HCEC 1CT (cell line): Measurements from ENCODE around the gene CAD.
"Not testable (repeated sequence)": the region's sequence is repeated elsewhere in the genome, so short reads cannot be mapped to it uniquely, and the experiment has no call there.

Source experiments
- DNase-seq: peaks from one replicate; pipeline ENCODE4 v3.0.0-alpha.2; 2017

The CAD gene

DNA sequence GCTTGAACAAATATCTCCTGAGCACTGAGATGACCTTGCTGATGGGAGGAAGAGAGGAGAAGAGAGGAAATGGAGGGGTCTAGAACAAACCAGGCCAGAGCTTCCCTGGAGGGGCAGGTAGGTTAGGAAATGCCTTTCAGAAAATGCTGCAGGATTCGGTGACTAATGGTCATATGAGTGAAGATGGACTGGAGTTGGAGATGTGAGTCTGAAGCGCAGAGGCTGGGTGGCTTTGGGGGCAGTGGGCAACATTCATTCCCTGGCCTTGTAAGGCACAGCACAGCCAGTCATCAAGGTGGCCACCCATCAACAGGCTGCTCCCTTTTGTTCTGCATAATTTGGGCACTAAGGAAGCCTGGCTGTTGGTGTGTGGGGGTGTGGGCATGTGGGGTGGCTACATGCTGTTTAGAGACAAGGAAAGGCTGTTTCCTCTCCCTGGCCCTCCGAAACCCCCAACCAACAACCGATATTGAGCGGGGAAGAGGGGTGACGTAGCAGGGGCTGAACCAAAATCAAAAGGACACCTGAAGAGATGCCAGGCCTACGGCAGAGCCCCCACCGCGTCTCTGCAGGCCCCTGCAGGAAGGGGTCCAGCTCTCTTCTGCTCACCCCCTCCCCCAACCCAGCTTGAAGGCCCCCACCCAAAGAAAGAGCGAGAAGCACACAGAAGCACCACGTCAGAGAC lies 44.2 kb downstream of the CAD start:
- no peak for DNase-seq

DNA sequence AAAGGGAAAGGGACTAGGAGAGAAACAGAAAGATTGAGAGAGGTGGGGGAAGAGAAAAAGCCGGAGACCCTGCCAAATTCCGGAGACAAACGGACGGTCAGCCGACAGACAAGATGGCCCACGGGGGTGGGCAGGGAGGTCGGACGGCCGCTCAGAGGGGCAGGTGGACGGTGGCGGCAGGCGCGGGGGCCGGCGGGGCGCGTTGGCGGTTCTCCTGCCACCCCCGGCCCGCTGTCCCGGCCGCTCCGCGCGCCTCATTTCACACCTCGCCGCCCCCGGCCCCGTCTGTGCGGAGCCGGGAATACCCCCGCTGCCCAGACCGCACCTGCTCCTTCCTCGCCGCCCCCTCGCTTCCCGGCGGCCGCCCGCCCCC lies 44.7 kb downstream of the CAD start:
- DNase-seq: no peak

DNA sequence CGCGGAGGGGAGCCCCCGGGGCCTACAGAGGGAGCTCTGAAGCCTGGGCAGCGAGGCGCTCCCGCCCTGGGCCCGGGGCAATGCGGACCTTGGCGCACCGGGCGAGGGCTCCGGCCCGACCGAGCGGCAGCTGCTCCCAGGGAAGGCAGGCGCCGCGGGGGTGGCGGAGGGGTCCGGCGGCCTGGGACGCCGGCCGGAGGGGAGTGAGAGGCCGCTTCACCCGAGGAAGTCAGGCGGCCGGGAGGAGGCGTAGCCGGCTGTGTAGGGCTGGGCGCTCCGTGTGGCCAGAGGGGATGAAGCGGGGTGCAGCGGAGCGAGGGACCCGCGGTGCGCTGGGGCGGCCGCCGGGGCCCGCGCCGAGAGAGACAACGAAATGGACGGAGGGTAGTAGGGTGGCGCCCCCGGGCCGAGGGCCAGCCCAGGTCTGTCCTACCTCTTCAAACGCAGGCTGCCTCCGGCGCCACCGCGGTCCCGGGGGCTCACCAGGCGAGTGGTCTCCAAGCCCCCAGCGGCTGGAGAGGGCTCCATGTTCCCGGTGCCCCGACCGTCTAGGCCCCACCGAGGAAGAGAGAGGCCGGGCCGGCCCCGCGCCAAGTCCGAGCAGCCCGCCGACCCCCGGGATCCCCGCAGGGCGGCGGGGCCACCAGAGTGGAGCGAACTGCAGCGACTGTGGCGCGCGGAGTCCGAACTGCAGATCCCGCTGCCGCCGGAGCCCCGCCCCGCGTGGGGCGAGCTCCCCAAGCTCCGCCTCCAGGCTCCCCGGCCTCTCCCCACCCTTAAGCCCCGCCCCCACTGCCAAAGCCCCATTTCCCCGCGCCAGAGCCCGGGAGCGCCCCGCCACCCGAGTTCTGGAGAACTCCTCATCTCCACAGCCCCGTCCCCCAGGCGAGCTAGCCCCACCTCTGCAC lies 45.5 kb downstream of the CAD start, which contains the start of gene SLC30A3:
TSS of gene SLC30A3 (minus strand) at position 669 of the 908 bp plus-strand sequence. CDS start at position 528, 141 bp downstream.
- peak; percentile 51 for DNase-seq

DNA sequence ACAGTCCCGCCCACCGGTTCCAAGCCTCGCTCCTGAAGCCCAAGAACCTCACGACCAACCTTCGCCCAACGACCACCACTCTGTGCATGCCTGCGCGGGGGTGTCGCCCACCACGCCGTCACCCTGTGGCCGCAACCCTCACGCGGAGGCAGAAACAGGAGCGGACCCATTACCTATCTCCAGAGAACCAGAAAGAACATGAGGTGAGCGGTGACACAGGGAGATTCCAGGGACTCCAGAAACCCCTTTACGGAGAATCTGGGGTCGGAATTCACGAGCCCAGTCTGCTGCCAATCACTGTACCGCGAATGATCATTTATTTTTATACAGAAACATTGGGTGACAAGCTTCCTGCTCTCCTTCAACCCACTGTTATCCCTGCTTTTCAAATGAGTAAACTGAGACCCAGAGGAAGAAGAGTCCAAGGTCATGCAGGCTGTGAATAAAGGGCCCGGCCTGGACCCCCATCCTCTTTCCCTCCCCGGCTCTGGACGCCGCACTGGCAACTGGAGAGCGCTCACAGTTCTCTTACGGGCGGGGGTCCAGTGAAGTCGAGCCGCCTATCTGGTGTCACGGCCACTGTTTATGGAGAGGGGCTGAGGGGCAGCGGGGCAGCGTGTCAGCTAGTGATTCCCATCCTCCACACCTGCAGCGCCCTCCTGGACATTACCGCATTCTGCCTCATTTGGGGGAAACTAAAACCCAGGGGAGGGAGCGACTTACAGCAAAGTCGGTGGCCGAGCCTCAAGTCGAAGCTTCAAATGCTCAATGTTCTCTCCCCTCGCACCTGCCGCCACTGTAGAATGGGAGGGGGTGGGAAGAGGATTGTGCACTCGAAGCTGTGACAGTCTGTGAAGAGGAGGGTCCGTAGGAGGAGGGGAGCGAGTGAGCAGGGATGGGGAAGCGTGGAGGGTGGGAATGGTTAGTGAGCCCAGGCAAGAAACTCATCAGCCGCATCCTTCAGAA lies 46.4 kb downstream of the CAD start:
- no peak for DNase-seq

DNA sequence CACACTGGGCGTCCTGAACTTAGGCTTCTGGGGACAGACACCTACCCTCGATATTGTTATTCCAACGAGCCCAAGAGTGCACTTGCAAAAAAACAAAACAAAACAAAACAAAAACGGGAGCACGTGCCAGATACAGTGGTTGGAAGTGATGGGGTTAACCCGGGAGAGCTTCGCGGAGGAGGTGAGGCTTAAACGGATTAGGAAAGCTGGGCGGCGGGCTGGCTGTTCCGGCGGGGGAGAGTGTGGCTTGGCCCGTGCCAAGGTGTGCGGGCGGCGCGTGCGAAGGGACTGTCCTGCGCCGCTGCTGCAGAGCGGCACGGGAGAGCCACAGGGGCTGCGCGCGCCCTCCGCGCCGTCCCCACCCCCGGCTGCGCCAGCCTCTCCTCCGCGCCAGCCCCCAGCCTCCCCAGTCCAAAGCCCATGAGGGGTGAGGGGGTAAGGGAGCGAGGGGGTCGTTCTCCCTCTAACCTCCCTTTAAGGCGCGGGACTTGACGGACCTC lies 47.1 kb downstream of the CAD start:
- no peak for DNase-seq

DNA sequence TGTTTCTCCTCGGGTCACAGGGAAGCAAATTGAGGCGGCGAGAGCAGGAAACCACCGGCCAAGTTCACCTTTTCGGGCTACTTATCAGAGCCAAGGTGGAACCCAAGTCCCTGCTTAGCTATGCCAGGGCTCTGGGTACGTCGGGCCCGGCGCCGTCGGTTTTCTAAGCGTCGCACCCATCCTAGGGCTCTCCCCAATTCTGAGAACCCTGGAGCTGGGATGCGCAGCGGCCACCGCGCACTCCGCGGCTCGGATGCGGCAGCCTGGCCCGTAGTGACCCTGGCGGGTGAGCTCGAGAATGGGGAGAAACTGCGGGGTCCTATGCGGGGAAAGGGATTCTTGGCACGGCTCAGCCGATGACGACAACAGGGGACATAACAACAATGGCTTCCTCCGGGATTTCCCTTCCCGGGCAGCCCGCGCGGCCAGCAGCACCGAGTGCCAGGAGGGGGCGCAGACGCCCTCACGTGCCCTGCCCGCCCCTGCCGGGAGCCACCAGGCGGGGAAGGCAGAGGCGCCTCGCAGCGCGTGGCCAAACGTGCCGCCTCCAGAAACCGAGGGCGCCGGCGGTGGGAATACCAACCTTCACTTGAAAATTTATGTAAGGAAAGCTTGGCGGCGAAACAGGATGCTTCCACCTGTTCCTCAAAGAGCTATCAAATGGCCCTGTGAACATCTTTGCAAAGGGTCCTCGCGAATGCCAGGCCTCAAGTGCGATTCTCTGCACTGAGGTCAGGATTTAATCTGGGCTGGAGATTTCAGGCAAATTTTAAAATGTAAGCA lies 47.8 kb downstream of the CAD start:
- DNase-seq: peak; percentile 16

DNA sequence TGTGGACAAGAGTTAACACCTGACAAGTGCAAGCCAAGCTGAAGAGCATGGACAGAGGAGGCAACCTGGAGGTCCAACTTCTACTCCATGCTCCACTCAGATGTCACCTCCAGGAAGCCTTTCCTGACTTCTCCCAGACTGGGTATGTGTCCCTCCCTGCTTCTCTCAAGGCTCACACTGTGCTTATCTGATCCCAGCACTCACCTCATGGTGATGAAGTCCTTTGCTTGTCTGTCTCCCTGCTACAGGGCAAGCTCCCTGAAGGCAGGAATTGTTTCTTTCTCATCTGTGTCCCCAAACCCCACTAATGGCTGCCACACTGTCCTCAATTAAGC lies 48.3 kb downstream of the CAD start:
- no peak for DNase-seq

DNA sequence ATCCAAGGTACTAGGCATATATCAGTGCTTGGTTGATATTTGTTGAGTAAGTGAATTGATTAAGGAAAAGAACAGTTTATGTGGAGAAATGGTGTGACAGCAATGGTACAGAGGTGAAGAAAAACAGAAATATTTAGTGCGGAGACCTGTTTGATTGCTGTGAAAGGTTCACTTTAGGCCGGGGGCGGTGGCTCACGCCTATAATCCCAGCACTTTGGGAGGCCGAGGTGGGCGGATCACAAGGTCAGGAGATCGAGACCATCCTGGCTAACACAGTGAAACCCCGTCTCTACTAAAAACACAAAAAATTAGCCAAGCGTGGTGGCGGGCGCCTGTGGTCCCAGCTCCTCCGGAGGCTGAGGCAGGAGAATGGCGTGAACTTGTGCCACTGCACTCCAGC lies 51.1 kb downstream of the CAD start:
- not testable (repeated sequence) for DNase-seq

DNA sequence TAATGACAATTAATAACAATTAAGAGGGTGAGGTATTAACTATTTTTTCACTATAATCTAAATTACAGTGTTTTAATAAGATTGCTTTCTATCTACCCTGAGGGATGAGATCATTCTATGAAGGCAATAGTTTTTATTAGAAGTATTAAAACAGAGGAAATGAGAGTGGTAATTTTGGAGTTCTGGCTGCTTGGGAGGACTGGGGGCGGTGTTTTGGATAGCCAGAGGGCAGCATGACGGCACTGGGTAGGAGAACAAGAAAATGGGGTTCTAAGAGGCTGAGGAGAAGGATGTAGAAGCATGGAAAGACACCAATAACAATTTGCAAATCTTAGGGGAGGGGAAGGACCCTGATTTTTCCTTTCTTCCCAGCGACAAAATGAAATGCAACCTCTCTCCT lies 53.0 kb downstream of the CAD start:
- no peak for DNase-seq

DNA sequence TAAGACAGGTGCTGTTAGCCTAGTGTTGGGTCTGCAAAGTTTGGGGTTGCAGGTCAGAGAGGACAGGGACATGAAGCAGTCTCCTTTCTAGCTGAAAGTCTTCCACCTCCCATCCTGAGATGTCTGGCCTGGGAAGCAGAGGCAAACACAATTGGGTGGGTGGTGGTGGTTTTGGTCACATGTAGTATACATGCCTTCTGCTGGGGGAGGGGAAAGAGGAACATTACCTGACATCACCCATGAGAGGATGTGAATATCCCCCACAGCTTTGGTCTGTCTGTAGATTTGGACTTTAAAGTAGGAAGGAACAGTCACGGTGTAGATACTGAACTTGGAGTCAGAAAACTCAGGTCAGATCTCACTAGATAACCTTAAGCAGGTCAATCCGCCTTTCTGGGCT lies 53.5 kb downstream of the CAD start:
- DNase-seq: no peak

DNA sequence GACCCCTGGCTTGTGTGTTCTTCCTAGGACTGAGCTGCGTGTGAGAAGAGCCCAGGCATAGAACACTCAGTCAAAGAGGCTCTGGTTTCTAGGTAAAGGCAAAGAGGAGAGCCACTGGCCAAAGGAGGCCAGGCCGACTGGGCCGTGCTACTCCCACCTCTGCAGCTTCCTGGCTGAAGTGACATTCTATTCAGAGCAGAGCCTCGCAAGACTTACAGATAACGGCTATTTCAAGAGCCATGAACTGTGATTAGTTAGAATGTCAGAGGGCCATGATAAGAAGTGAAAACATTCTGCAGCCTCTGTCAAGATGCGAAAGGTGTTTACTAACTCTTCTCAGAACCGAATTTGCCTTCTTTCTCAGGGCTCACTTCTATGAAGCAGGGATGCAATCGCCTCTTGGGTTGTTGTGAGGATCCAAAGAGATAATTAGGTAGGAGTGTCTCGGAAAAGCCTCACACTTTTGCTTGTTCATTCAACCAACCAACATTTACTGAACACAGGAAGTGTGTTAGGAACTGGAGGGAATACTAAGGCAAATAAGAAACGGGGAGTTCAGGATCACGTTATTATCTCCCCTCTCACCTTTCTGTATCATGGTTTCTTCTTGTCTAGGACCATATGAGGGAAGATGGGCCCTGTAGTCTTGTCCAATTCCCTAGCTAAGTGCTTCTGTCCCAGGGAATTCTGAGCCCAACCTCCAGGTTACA lies 54.6 kb downstream of the CAD start:
- DNase-seq: no peak

DNA sequence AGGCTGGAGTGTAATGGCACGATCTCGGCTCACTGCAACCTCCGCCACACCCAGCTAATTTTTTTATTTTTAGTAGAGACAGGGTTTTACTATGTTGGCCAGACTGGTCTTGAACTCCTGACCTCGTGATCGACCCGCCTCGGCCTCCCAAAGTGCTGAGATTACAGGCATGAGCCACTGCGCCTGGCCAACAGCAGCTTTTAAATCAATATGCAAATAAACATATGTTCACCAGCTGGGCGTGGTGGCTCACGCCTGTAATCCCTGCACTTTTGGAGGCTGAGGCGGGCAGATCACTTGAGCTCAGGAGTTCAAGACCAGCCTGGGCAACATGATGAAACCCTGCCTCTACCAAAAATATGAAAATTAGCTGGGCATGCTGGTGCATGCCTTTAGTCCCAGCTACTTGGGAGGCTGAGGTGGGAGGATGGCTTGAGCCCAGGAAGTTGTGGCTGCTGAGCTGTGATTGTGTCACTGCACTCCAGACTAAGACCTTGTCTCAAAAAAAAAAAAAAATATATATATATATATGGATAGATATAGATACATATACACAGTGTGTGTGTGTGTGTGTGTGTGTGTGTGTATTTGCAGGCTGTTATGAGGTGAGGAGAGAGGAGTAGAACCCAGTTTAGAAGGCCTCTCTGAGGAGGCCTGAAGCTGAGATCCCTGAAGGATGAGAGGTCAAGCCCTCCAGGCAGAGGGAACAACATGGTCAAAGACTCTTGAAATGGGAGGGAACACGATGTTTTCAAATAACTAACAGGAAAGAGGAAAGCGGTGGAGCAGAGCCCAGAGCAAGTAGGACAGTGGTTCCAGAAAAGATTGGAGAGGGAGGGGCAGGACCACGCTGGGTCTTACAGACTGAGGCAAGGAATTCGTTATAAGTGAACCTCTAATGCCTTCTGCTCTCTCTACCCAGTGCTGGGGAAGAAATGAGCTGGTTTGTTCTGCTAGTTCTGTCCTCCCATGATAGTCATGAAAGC lies 55.7 kb downstream of the CAD start:
- DNase-seq: not testable (repeated sequence)

DNA sequence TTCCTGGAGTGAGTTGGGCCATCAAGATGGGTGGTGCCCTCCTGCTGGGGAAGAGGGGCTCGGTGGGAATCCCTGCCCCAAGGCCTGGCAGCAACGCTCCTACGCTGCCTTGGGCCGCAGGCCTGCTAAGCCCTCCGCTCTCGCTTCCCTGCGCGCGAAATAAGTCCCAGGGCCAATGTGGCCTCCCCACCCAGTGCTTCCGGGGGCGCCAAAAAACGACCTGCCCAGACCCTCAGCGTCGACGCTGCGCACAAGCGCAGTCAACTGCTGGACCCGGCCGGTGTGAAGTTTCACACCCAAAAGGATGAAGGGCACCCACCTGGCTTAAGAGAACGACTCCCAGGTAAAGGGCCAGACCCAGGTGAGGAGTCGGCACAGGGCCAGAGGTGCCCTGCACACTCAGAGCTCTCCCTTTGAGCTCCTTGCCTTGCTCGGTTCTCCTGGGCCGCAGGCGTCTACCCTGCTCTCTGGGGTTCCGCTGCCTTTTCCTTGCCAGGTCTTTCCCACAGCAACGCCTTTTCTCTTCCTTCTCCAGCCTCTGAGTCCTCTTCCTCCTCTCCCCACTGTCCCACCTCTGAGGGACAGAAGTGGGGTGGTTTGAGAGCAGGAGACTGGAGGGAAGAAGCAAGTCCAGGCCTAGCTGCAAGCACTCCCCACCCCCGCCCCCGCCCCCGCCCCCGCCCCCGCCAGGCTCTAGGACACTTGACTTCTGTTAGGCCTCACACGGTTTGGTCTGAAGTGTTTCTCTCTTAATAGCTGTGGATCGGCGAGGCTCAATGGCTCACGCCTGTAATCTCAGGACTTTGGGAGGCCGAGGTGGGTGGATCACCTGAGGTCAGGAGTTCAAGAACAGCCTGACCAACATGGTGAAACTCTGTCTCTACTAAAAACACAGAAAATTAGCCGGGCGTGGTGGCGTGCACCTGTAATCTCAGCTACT lies 58.3 kb downstream of the CAD start, which contains the start of gene DNAJC5G:
TSS of gene DNAJC5G (plus strand) at position 223 of the 940 bp plus-strand sequence. CDS start 1,296 bp downstream, outside the sequence.
- DNase-seq: no peak

DNA sequence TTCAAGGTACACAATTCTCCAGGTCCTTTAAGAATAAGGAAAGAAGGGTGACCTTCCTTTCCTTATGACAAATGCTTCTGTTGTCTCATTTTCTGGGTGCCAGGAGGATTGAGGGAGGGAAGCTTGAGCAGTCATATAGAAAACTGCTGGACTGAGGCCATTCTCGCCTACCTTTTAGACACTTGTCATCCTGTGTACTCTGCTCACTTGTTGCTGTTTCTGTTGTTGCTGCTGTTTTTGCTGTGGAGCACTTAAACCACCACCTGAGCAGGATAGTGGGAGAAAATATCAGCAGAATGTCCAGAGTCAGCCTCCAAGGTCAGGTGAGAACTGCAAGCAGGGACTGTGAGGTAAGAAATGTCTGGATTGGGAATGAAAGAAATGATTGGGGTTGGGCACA lies 60.8 kb downstream of the CAD start:
- DNase-seq: no peak

DNA sequence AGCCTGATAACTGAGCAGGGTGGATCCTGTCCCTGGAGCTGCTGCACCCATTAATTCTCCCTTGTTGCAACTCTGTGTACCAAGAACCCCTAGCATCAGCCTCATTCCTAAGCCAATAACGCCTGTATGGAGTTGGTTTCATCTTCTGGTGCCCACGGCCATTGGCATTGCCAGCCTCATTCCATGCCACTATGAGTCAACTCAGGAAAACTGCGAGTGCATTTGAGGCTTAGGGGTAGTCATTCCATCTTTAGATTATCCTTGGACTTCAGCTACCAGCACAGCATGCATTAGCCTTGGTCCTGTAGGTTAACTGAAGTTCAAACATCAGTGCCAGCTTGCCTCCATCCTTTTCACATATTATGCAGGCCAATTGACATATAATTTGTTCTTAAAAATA lies 63.7 kb downstream of the CAD start:
- DNase-seq: no peak

DNA sequence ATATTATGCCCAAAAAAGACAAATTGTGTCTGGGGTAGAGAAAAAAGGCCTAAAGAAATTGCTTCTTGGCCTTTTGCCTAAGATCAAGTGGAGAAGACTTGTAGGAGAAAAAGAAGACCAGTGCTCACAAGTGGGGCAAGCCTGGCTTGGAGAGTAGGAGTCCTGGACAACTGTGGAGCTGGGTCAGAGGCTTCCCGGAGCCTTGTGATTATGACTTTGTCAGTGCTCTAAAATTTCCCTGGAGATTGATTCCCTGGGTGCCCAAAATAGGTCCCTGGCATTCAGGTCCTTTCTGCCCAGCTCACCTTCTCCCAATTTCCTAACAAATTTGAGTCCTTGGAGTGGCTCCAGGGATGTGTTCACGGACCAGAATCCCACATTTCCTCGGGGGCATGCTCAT lies 64.3 kb downstream of the CAD start:
- no peak for DNase-seq

DNA sequence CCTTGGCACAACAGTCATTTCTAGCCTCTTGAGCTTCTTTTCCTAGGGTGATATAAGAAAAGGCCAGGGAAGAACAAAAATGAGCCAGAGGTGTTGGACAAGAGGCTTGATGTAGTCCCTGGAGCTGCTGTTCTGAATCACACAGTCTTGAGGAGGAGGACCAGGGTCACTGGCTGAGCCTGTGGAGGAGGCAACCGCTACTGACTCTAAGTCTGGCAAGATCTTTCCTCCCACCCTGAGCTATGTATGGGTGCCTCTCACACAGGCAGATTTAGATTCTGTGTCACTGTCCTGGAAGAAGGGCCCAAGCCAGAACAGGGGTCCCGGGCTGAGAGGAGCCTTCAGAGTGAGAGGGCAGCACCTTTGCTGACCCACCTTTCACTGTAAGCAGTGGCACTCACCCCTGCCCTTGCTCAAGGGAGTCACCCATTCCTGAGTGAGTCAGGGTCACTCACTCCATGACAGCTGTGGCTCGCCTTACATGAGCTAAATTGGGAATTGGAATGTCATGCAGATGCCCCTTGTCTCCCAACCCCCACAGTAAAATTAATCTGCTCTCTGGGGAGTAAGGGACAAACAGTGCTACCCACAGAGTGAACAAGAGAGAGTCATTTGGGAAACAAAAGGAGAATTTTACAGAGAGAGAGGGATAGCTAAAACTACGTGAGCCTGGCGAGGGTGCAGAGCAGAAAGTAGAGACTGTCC lies 64.8 kb downstream of the CAD start, which contains the start of gene TRIM54:
TSS of gene TRIM54 (plus strand) at position 575 of the 705 bp plus-strand sequence. CDS start 303 bp downstream, outside the sequence.
- DNase-seq: no peak

DNA sequence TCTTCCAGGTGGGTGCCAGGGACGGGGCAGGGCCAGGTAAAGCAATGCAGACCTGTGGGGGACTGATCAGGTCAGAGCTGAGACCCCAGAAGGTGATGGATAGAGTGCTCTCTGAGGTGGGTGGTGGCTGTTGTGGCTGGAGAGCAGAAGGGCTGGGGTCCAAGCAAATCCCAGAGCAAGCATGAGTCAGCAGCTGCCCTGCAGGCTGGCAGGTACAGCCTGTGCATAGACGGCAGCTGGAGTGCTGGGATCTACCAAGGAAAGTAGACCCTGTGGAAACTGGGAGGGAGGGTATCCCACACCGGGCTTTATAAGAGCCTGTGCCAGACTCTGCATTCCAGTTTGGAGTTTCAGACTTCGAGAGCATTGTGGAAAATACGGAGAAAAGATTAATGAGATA lies 65.7 kb downstream of the CAD start:
- DNase-seq: no peak
